GM18907 (cell line): ENCODE measurements around the gene ST3GAL5.
"Not testable (repeated sequence)": the region's sequence is repeated elsewhere in the genome, so short reads cannot be mapped to it uniquely, and the experiment has no call there.

ENCODE experiments used
- ATAC-seq: cut with Tn5 transposase; IDR thresholded peaks from one replicate; pipeline ENCODE4 v1.9.1; 2021; ENCODE audit warnings: mild to moderate bottlenecking, moderate library complexity; ENCODE audit not compliant: unreplicated experiment

ST3GAL5 gene

GRCh38 chr2:85840091-85840490, 48.7 kb downstream of the ST3GAL5 start:
- ATAC-seq = no peak

GRCh38 chr2:85839461-85839860, 49.3 kb downstream of the ST3GAL5 start:
- no peak for ATAC-seq

- no peak for ATAC-seq
These were observed 50.1 kb downstream of the ST3GAL5 start for GRCh38 chr2:85838641-85839040.

- ATAC-seq = no peak
These were observed 50.6 kb downstream of the ST3GAL5 start for GRCh38 chr2:85838181-85838580.

- no peak for ATAC-seq
These were observed 54.3 kb downstream of the ST3GAL5 start for GRCh38 chr2:85834466-85834865.

- ATAC-seq = no peak
These were observed 57.1 kb downstream of the ST3GAL5 start for GRCh38 chr2:85831735-85832134.

- ATAC-seq = no peak
These were observed 58.1 kb downstream of the ST3GAL5 start for GRCh38 chr2:85830645-85831044.

GRCh38 chr2:85829394-85829793, 59.4 kb downstream of the ST3GAL5 start:
- ATAC-seq = not testable (repeated sequence)

GRCh38 chr2:85828725-85829124, 60.1 kb downstream of the ST3GAL5 start:
- ATAC-seq = no peak

GRCh38 chr2:85827879-85828569, 60.8 kb downstream of the ST3GAL5 start:
- ATAC-seq = no peak

- peak; percentile 75 for ATAC-seq
These were observed 61.6 kb downstream of the ST3GAL5 start for GRCh38 chr2:85826990-85827878.

- ATAC-seq = no peak
These were observed 64.8 kb downstream of the ST3GAL5 start for GRCh38 chr2:85823951-85824350.

- ATAC-seq = no peak
These were observed 66.0 kb downstream of the ST3GAL5 start for GRCh38 chr2:85822766-85823165.

GRCh38 chr2:85819811-85820510, 68.8 kb downstream of the ST3GAL5 start:
- no peak for ATAC-seq

- ATAC-seq = no peak
These were observed 73.8 kb downstream of the ST3GAL5 start for GRCh38 chr2:85814802-85815550.

GRCh38 chr2:85813982-85814801, 74.6 kb downstream of the ST3GAL5 start:
- ATAC-seq = peak; percentile 78

GRCh38 chr2:85813211-85813981, 75.4 kb downstream of the ST3GAL5 start:
- ATAC-seq = no peak

GRCh38 chr2:85812094-85812735, 76.6 kb downstream of the ST3GAL5 start:
- ATAC-seq = no peak
